ENCODE measurements around the gene FITM2. TPM values are rescaled to one million over a fixed set of nuclear protein-coding genes. Genes with fewer than 3 reads are reported as not detected.
"Not testable (repeated sequence)": the region's sequence is repeated elsewhere in the genome, so short reads cannot be mapped to it uniquely, and the experiment has no call there.

The FITM2 gene, protein sequence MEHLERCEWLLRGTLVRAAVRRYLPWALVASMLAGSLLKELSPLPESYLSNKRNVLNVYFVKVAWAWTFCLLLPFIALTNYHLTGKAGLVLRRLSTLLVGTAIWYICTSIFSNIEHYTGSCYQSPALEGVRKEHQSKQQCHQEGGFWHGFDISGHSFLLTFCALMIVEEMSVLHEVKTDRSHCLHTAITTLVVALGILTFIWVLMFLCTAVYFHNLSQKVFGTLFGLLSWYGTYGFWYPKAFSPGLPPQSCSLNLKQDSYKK
- 175 TPM for total RNA-seq
- long read RNA-seq, full-length matches to known transcripts = 9 of 120 reads
- long read RNA-seq, partial matches to known transcripts = 0 of 120 reads
- long read RNA-seq, other reads (novel, unspliced or antisense) = 111 of 120 reads

DNA sequence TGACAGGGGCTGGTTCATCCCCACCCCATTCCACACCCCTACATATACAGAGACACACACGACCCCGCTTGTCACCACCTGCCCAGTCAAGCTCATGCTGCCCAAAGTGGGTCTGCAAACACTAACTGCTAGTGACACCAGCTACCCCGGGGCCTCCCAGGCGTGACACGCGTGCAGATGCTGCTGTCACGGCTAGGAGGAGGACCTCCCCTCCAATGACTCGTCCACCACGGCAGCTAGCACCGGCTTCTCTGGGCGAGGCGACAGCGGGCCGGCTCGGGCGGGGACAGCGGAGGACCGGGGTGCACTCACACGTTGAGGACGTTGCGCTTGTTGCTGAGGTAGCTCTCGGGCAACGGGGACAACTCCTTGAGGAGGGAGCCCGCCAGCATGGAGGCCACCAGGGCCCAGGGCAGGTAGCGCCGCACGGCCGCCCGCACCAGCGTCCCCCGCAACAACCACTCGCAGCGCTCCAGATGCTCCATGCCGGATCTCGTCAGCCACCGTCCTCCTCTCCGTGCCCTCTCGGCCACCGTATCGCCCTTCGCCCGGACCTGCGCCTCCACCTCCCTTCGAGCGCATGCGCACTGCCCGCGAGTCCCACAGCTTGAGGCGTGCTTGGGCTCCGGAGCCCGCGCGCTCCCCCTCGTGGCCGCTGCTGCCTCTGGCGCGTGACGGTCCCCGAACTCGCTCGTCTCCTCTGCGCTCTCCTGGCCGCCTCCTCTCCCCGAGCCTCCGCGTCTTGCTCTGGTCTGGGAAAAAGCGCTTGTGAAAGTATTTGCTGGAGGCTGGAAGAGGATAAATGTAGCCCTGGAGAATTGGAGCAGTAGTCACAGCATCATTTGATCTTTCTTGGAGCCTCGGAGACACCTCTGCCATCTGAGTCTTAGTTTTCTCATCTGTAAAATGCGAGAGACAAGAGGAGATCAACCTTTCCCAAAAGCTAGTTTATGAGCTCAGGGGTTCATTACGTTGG, at the start of gene FITM2:
FITM2 (minus strand) TSS at position 539 of the 976 bp plus-strand sequence; CDS start at position 485, 54 bp downstream.
- peak; percentile 100 for DNase-seq
- intact Hi-C loops (cut with micrococcal nuclease) = loop anchor here (2.0 kb wide), 1 partner anchor 94 kb away; no protein-coding TSS in a partner anchor
- peak; percentile 85 for ATAC-seq

DNA sequence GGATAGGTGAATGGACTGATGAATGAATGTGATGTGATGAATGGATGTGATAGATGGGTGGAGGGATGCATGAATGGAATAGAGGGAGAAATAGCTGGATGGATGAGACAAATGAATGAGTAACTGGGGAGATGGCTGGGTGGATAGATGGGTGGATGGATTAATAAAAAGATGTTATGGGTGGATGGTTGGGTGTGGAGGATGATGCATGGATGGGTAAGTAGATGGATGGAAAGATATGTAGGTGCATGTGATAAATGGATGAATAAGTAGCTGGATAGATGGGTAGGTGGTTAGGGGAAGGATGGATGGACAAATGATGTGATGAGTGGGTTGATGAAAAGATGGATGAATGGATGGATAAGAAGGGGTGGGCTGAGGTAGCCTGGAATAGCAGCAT, 49.2 kb upstream of the FITM2 start:
- intact Hi-C loops (cut with micrococcal nuclease) = no loop called here
- ATAC-seq (no peak), DNase-seq (no peak)

DNA sequence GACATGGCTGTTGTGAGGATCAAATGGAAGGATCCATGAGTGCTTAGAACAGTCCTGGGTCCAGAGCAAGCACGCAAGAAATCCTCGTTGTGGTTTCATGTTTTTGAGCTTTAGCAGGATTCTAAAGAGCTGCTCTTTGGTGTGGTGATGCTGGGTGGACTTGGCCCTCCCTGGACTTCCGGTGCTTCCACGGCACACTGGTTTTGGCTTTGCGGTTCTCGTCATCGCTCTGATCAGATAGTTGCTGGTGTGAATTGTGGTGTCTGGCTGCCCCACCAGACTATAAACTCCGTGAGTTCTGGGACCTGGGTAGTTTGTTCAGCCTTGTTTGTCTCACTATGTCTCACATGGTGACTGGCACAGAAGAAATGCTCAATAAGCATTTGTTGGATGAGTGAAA, 47.8 kb upstream of the FITM2 start:
- DNase-seq = no peak
- no peak for ATAC-seq
- intact Hi-C loops (cut with micrococcal nuclease) = no loop called here

DNA sequence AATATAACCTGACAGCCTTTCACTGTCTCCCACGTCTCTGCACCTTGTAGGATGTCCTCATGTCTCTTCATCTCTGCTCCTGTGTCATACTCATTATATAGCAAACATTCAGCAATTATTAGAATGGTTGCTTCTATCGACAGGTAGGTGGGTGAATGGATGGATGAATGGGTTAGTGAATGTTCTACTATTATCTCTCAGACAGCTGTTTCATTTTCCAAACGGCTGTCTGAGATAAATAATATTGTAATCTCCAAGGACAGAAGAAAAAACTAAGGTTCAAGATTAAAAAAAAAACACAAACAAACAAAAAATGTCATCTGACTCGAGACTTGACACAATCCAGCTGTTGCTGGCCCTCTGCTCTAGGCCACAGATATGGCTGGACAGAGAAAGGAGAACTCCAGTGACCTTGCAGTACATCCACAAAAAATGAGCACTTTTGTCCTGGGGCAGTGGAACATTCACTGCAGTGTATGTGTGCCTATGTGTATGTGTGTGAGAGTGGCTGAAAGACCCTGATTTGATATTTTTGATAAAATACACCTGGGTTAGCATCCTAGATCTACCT, 46.6 kb upstream of the FITM2 start:
- DNase-seq (peak; percentile 62), ATAC-seq (peak; percentile 87)
- intact Hi-C loops (cut with micrococcal nuclease) = no loop called here

DNA sequence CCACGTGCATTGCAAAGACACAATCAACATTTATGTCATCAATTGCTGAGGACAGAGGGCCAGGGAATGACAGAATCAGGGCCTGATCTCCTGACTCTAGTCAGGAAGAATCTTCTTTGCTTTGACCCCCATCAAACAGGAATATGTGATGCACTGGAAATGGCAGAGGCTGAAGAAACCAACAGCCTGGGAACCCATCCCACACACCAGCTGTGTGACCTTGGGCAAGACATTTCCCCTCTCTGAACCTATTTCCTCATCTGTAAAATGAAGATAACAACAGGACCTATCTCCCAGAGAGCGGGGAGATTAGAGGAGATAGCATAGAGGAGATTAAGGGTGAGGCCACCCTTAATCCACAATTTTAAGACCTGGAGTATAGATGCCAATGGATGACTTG, 46.0 kb upstream of the FITM2 start:
- intact Hi-C loops (cut with micrococcal nuclease) = no loop called here
- peak; percentile 62 for ATAC-seq
- DNase-seq = peak; percentile 42

DNA sequence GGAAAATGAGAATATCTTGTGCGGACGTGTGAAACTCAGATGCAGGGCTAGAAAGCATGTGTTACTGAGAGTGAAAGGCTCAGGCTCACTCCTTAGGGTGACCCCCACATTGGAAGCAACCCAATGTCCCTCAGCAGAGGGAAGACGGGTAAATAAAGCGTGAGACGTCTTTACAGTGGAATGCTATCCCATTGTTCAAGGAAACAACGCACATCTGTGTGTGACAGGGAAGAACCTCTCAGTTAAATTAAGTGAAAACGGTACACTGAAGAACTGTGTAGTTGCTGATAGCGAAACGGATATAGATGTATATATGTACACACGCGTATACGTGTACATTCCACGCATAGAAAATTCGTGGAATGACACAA, 45.3 kb upstream of the FITM2 start:
- intact Hi-C loops (cut with micrococcal nuclease) = no loop called here
- ATAC-seq (no peak), DNase-seq (no peak)

DNA sequence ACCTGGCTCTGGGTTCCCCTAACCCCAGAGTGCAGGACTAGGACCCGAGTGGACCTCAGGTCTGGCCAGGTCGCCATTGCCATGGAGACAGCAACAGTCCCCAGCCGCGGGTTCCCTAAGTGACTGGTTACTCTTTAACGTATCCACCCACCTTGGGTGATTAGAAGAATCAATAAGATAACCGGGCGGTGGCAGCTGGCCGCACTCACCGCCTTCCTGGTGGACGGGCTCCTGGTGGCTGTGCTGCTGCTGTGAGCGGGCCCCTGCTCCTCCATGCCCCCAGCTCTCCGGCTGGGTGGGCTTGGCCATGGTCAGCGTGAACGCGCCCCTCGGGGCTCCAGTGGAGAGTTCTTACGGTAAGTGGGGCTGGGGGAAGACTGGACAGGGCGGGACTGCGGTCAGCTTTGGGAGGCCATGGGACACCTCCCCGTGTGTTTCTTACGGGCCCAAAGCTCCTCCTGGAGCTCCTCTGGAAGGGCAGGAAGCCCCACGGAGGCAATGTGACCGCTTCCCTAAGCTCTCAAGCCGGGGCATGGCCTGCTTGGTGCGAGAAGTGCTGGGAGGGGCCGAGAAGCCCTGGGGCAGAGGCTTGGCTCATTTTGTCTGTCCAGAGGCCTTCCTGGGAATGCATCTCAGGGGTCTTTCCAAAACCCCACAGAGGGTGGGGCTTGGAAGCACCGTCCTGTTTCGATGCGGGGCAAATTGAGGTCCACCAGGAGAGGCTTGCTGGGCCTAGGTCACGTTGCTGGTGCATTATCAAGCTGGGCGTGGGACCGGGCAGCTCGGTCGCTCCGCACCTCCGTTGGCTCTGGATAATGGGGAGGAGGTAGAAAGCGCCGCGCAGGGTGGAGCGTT, 44.7 kb upstream of the FITM2 start, which contains the start of gene HNF4A:
HNF4A (plus strand) TSS at position 202 of the 855 bp plus-strand sequence; CDS start at position 308, 106 bp downstream.
- ATAC-seq = no peak
- DNase-seq = no peak
- intact Hi-C loops (cut with micrococcal nuclease) = no loop called here

DNA sequence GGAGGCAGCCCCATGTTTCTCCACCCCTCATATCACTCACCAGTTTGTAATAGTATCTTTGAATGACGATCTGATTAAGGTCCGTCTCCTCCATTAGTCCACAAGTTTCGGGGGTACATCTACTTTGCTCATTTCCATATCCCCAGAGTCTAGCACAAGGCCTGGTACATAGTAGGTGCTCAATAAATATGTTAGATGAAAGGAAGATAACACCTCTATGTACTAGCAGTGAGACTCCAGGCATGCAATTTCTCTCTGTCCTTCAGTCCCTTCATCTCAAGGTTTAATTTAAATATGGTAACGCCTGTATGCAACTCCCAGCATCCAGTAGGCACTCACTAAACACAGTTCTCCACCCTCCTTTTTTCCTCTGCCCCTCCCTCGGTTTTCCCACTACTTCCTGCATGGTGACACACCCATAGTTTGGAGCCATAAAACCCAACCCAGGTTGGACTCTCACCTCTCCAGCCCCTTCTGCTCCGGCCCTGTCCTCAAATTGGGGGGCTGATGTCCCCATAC, 44.0 kb upstream of the FITM2 start:
- intact Hi-C loops (cut with micrococcal nuclease) = no loop called here
- ATAC-seq = no peak
- DNase-seq = no peak

DNA sequence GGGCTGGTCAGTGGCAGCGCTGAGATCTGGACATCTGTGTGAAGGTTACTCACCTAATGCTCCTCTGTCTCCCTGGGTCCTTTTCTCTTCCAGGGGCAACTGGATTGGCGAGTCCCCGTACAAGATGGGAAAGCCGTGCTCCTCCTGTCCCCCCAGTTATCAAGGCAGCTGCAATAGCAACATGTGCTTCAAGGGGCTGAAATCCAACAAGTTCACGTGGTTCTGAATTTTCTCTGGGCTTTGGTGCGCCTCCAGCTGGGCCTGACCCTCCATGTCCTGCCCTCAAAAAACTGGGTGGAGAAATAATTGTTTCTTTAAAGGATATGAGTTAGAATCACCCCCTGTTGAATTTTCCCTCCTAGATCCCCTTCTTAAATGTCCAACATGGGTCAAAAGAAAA, 39.6 kb upstream of the FITM2 start:
- no peak for DNase-seq
- intact Hi-C loops (cut with micrococcal nuclease) = no loop called here
- peak; percentile 65 for ATAC-seq

DNA sequence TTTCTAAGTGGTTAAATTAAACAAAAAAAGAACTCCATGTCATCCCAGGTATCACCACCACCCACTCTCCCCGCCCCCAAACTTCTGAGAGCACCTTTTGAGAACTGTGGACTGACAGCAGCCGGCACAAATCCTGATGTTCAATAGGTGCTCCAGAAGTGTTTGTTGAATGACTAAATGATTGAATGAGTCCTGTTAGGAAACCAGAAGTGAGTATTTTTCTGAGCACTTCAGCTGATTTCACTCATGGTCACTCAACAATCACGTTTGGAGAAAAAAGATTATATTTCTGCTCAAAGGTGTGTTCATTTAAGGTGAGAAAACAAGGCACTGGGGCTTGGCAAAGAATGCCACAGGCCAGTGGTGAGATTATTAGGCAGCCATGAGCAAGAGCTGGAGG, 38.3 kb upstream of the FITM2 start:
- DNase-seq (no peak), ATAC-seq (no peak)
- intact Hi-C loops (cut with micrococcal nuclease) = no loop called here

DNA sequence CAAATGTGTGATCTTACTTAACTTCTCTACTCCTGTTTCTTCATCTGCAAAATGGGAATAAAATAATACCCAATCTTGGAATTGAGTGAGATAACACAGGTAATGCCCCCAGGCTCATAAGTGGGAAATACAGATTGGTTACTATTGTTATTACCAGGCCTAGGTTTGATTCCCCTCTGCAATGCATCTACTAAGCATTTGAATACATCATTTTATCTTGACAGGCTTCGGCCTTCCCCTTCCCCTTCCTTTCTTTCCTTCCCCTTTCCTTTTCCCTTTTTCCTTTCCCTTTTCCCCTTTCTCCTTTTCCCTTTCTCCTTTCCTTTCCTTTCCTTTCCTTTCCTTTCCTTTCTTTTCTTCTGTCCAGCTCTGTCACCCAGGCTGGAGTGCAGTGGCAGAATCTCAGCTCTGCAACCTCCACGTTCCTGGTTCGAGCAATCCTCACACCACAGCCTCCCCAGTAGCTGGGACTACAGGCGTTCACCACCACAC, 37.2 kb upstream of the FITM2 start:
- DNase-seq (no peak), ATAC-seq (no peak)
- intact Hi-C loops (cut with micrococcal nuclease) = no loop called here

DNA sequence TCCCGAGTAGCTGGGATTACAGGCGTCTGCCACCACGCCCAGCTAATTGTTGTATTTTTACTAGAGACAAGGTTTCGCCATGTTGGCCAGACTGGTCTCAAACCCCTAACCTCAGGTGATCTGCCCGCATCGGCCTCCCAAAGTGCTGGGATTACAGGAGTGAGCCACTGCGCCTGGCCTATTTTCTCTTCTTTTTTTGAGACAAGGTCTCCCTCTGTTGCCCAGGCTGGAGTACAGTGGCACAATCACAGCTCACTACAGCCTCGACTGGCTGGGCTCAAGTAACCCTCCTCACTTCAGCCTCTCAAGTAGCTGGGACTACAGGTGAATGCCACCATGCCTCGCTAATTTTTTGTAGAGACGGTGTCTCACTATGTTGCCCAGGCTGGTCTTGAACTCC, 34.9 kb upstream of the FITM2 start:
- DNase-seq; intact Hi-C loops (cut with micrococcal nuclease); ATAC-seq: not testable (repeated sequence)

DNA sequence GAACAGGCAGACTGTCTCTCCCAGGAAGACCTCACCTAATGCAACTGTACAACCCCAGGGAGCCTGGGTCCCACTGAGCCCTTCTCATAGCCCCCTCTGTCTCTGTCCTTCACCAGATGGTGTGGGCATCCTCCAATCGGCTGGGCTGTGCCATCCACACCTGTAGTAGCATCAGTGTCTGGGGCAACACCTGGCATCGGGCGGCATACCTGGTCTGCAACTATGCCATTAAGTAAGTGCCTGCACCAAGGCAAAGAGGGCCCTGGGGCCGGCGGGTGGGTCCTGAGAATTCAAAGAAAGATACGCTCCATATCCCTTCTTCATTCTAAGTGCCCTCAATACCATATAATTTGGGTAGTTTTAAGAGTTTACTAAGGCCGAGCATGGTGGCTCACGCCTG, 34.1 kb upstream of the FITM2 start:
- DNase-seq (no peak), ATAC-seq (no peak)
- intact Hi-C loops (cut with micrococcal nuclease) = no loop called here

DNA sequence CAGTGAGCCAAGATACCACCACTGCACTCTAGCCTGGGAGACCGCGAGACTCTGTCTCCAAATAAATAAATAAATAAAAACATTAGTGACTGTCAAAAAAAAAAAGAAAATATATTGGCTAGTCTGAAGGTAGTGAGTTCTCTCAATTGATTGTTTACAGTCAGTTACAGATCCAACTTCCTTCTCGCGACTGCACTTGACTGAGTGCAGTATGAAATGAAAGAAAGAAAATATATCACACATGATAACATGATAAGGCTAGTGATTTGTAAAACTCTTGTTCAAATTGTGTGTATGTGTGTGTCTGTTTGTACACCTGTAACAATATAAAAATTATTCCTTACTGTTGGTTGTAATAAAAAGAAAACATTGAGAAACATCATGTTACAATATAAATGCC, 33.7 kb upstream of the FITM2 start:
- ATAC-seq (no peak), DNase-seq (no peak)
- intact Hi-C loops (cut with micrococcal nuclease) = no loop called here

DNA sequence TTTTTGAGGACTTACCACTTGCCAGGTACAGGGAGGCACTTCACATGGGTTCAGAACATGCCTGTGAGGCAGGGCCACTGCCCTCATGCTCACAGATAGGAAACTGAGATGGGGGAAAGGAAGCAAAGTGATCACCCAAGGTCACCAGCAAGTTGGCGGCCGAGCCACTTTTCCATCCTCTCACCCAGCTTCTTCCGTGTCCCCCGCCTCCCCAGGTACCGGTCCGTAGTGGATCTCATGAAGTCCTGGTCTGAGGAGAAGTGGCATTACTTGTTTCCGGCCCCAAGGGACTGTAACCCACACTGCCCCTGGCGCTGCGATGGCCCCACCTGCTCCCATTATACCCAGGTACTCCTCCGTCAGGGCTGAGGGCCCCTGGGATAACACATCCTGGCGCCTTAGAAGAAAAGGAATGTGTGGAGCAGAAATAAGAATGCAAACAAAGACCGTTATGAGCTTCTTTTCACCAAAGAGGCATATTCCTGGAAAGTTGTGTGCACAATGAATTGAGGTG, 32.2 kb upstream of the FITM2 start:
- ATAC-seq (no peak), DNase-seq (no peak)
- intact Hi-C loops (cut with micrococcal nuclease) = no loop called here

DNA sequence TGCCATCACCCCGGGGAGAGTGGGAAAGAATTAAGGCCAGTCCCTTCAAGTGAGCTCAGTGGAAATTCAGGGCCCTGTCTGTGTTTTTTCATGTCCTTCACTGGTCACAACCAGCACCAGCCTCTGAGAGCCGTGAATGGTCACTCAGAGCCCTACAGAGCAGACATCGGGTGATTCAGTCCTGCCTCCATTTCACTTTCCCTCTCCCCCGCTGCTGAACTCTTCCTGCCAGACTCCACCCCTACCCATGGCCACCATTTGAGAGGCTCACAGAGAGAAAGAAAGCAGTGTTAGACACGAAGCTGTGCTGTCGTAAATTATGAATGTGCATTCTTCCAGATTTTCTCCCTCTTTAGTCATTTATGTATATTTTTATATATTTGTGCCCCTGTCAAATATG, 31.2 kb upstream of the FITM2 start:
- DNase-seq (no peak), ATAC-seq (peak; percentile 43)
- intact Hi-C loops (cut with micrococcal nuclease) = no loop called here

DNA sequence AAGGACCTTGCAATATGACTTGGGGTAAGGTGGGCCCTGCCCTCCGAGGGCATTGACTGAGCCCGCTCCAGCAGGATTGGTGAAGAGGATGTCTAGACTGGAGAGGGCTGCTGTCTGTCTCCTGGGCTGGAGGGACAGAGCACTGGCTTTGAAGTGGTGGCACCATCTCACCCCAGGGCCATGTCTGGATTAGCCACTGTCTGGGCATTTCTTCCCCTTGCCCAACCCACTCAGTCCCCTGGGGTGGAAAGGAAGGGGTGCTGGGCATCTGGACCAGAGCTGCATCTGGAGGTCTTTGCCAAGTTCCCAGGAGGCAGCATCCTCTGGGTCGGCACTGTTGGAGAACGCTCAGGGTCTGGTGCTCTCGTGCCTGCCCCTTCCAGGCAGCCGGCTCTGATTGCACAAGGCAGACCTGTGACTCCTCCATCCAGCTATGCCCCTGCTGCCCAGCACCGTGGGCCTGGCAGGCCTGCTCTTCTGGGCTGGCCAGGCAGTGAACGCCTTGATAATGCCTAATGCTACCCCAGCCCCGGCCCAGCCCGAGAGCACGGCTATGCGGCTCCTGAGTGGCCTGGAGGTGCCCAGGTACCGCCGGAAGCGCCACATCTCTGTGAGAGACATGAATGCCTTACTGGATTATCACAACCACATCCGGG, 25.9 kb upstream of the FITM2 start, which contains the start of gene R3HDML:
R3HDML (plus strand) TSS at position 319 of the 656 bp plus-strand sequence; CDS start at position 434, 115 bp downstream.
- DNase-seq = no peak
- intact Hi-C loops (cut with micrococcal nuclease) = no loop called here
- no peak for ATAC-seq

DNA sequence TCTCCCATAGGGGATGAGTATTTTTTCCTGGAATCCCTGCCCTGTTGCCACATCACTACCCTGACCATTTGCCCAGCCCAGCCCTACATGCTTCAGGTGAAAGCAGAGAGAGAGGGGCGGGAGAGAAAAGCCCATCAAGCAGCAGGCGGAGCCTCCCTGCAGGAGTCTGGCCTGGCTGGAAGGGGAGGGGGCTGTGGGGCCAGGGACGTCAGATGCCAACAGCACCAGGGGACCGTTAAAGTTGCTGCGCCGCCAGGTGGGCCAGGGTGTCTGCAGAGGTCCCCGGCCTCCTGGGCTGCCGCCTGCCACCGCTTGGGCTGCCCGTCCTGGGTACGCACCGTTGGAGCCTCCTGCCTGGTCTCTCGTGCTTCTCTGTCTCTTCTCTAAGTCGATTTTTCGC, 25.1 kb upstream of the FITM2 start:
- intact Hi-C loops (cut with micrococcal nuclease) = no loop called here
- ATAC-seq (no peak), DNase-seq (no peak)

All from left ventricle myocardium superior (tissue), 1 donor.